Mucosa of stomach (tissue), 1 donor: ENCODE results near the gene SLC12A4.
"Not testable (repeated sequence)": the region's sequence is repeated elsewhere in the genome, so short reads cannot be mapped to it uniquely, and the experiment has no call there.

Experiments
- H3K27me3 ChIP-seq: one replicate; pipeline ENCODE4 v1.7.0; 2013; ENCODE audit warnings: mild to moderate bottlenecking, low read length; ENCODE audit not compliant: control insufficient read depth, insufficient read depth
- H3K36me3 ChIP-seq: one replicate; pipeline ENCODE4 v1.7.0; 2013; ENCODE audit warnings: low read length; ENCODE audit not compliant: control insufficient read depth, insufficient read depth
- H3K4me1 ChIP-seq: one replicate; pipeline ENCODE4 v1.7.0; 2013; ENCODE audit warnings: mild to moderate bottlenecking, low read length; ENCODE audit not compliant: control insufficient read depth, insufficient read depth
- H3K4me3 ChIP-seq: one replicate; pipeline ENCODE4 v1.7.0; 2013; ENCODE audit warnings: low read length
- H3K9ac ChIP-seq: one replicate; pipeline ENCODE4 v1.7.0; 2013; ENCODE audit warnings: mild to moderate bottlenecking, low read length, moderate library complexity
- H3K9me3 ChIP-seq: one replicate; pipeline ENCODE4 v1.7.0; 2013; ENCODE audit warnings: mild to moderate bottlenecking, low read length, moderate library complexity; ENCODE audit not compliant: control insufficient read depth
- donor health status: Pancreatic carcinoma.

SLC12A4 gene

DNA sequence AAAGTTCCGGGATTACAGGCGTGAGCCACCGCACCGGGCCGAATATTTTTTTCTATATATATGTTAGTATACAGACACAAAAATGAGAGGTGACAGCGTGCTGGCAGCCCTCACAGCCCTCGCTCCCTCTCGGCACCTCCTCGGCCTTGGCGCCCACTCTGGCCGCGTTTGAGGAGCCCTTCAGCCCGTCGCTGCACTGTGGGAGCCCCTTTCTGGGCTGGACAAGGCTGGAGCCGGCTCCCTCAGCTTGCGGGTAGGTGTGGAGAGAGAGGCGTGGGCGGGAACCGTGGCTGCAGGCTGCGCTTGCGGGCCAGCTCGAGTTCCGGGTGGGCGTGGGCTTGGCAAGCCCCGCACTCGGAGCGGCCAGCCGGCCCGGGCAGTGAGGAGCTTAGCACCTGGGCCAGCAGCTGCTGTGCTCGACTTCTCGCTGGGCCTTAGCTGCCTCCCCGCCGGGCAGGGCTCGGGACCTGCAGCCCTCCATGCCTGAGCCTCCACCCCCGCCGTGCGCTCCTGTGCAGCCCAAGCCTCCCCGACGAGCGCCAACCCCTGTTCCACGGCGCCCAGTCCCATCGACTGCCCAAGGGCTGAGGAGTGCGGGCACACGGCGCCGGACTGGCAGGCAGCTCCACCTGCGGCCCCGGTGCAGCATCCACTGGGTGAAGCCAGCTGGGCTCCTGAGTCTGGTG, 13.7 kb upstream of the SLC12A4 start:
- Histone ChIP-seq H3K36me3 (no peaks in the 10 kb centered on the region), H3K4me3 (no peak overlapping the region), H3K9me3 (no peaks in the 10 kb centered on the region), H3K9ac (no peak overlapping the region), H3K27me3 (peaks cover 14% of the 10 kb centered on the region), H3K4me1 (no peaks in the 10 kb centered on the region)

DNA sequence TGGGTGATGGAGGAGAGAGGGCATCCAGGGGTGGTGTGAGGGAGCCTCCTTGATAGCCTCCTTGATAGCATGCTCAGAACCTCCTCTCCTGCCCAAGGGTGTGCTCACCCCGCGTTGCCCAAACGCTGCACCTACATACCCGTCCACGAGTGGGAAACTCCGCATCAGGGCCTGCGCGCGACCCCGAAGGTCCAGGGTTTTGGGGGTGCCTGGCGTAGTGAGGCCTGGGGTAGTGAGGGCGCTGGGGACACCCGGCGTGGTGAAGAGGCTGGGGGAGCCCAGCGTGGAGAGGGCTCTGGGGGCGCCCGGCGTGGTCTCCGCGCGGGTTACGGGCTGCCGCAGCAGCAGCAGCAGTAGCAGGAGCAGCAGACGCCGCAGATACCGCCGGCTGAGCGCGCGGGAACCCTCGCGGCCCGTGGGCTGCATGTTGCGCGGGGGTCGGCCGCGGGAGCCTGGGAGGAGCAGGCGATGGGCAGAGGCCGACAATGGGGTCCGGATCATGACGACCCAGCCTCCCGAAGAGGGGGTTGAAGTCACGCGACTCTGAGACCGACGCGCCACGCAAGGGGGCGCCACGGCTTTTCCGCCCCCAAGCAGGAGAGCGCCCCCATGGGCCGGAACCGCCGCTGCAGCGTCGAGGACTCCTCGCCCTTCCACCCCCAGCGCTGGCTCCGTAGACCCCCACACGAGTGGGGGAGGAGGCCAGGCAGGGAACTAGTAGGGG, 11.7 kb upstream of the SLC12A4 start, which contains the start of gene DPEP3:
TSS of gene DPEP3 (minus strand) at position 545 of the 724 bp plus-strand sequence. CDS start at position 426, 119 bp downstream.
- H3K4me3 ChIP-seq = no peak within 1 kb of the TSS
- H3K27me3 ChIP-seq = peaks cover 22% of the 10 kb centered on the region
- no peak within 1 kb of the TSS for H3K9ac ChIP-seq
- H3K36me3 ChIP-seq = no peaks in the 10 kb centered on the region
- no peaks in the 10 kb centered on the region for H3K9me3 ChIP-seq
- H3K4me1 ChIP-seq = no peaks in the 10 kb centered on the region

DNA sequence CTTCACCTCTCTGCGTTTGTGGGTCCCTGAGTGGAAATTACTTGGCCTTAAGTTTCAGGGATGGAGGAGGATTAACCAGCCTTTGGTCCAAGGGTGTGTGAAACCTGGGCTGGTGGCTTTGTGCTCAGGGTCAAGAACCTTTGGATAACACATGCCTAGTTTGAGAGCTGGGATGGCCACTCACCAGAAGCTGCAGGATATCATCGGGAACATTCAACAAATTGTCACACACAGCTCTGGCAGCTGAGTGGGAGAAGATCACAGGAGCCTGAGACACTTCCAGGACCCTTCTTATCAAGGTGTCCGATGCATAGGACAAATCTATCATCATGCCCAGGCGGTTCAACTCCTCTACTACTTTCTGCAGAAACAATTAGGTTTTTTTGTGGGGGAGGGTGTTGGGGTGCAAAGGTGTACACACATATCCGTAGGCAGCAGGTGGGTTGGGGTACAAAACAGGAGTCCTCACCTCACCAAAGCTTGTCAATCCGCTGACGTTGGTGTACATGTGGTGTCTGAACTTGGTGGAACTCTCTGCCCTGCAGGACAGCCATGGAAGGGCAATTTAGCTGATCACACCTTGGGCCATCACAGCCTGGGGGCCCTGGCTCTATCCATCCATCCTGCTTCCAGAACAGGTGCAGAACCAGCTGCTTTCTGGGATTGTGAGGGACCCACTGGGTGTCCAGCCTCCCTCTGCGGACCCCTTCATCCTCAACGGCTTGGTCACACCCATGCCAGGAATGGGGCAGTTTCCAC, 9.2 kb upstream of the SLC12A4 start:
- Histone ChIP-seq H3K9me3 (no peaks in the 10 kb centered on the region), H3K4me3 (no peak overlapping the region), H3K4me1 (no peaks in the 10 kb centered on the region), H3K9ac (no peak overlapping the region), H3K36me3 (no peaks in the 10 kb centered on the region), H3K27me3 (peaks cover 22% of the 10 kb centered on the region)

- Histone ChIP-seq H3K4me3 (no peak overlapping the region), H3K27me3 (peaks cover 22% of the 10 kb centered on the region), H3K36me3 (no peaks in the 10 kb centered on the region), H3K4me1 (no peaks in the 10 kb centered on the region), H3K9ac (no peak overlapping the region), H3K9me3 (no peaks in the 10 kb centered on the region)
Observed at GRCh38 chr16:67977005-67977404, 8.6 kb upstream of the SLC12A4 start.

- peaks cover 22% of the 10 kb centered on the region for H3K27me3 ChIP-seq
- no peaks in the 10 kb centered on the region for H3K4me1 ChIP-seq
- no peaks in the 10 kb centered on the region for H3K36me3 ChIP-seq
- H3K9ac ChIP-seq = no peak overlapping the region
- H3K9me3 ChIP-seq = no peaks in the 10 kb centered on the region
- H3K4me3 ChIP-seq = no peak overlapping the region
Observed at GRCh38 chr16:67976205-67976604, 7.8 kb upstream of the SLC12A4 start.

GRCh38 chr16:67975321-67976105, 7.1 kb upstream of the SLC12A4 start:
- peaks cover 22% of the 10 kb centered on the region for H3K27me3 ChIP-seq
- H3K9me3 ChIP-seq = no peaks in the 10 kb centered on the region
- no peak overlapping the region for H3K9ac ChIP-seq
- no peaks in the 10 kb centered on the region for H3K4me1 ChIP-seq
- H3K36me3 ChIP-seq = no peaks in the 10 kb centered on the region
- no peak overlapping the region for H3K4me3 ChIP-seq

DNA sequence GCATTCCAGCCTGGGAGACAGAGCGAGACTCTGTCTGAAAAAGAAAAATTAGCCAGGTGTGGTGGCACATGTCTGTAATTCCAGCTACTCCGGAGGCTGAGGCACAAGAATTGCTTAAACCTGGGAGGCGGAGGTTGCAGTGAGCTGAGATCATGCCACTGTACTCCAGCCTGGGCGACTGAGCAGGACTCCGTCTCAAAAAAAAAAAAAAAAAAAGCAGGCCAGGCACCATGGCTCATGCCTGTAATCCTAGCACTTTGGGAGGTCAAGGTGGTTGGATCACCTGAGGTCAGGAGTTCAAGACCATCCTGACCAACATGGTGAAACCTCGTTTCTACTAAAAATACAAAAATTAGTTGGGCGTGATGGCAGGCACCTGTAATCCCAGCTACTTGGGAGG, 3.8 kb upstream of the SLC12A4 start:
- H3K9ac ChIP-seq, H3K4me1 ChIP-seq, H3K4me3 ChIP-seq, H3K36me3 ChIP-seq, H3K9me3 ChIP-seq: not testable (repeated sequence)
- H3K27me3 ChIP-seq = peaks cover 17% of the 10 kb centered on the region

DNA sequence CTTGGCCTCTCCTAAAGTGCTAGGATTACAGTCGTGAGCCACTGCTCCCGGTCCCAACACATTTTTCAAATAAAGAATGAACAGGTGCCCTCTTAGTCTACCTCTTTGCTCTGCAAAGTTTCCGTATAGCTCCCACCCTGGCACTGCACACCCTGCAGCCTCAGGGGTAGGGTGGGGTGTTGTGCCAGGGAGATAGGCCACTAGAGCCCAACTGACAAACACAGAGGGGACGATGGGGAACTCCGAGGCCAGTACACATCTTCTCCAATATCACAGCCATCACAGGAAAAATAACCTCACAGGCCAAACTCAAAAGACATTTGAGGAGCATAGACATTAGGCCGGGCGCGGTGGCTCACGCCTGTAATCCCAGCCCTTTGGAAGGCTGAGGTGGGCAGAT, 2.7 kb upstream of the SLC12A4 start:
- H3K9ac ChIP-seq = no peak overlapping the region
- H3K27me3 ChIP-seq = peaks cover 9% of the 10 kb centered on the region
- no peak overlapping the region for H3K4me3 ChIP-seq
- no peaks in the 10 kb centered on the region for H3K9me3 ChIP-seq
- peaks cover 15% of the 10 kb centered on the region for H3K4me1 ChIP-seq
- H3K36me3 ChIP-seq = no peaks in the 10 kb centered on the region

DNA sequence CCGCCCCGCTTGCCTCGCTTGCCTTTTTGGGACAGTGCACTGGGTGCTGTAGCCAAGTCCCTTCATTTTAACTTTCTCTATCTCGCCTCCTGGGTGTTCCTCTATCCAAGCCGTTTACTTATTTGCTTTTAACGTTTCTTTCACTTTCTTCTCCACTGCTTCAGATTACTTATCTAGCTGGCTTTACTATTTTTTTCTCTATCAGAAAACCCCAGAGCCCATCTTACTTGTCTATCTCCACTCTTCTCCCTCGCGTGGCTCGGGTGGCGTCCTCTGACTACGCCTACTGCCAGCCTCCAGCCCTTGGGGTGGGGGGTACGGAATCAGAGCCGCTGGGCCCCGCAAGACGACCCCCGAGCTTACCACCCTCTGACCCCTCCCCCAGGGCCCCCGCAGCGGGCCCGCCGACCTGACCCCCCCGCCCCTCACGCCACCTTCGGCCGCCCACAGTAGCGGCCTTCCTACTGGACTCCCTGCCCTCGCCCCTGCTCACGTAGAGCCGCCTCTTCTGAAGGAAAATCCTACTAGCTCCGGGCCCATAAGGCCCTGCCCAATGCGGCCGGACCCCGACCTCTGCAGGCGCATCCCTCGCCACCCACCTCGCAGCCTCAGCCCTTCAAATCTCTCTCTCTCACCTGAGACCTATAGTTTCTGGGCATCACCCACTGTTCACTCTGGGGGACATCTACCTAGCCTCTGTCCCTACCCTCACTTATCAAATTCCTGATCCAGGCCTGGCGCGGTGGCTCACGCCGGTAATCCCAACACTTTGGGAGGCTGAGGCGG, 1.0 kb upstream of the SLC12A4 start:
- Histone ChIP-seq H3K4me1 (peaks cover 20% of the 10 kb centered on the region), H3K9ac (peak overlapping the region; percentile 59), H3K27me3 (peaks cover 8% of the 10 kb centered on the region), H3K4me3 (no peak overlapping the region), H3K36me3 (no peaks in the 10 kb centered on the region), H3K9me3 (no peaks in the 10 kb centered on the region)

DNA sequence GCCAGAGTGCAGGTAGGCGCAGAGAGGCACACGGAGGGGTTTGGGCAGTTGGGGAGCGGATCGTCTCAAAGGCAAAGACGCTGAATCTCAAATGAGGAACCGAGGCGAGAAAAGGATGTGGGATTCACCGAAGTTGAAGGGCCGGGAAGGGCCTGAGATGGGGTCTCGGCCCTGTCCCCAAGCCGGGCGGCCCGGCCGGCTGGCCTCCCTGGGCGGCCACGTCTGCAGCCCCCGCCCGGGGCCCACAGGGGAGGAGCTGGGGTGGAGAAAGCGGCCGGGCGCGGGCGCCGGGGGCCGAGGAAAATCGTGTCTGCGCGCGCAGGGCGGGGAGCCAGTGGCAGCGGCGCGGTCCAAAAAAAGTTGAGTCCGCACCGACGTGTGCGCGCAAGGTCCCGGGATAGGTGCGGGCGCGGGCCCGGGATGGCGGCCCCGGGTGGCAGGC, 458 bp downstream of the SLC12A4 start:
- Histone ChIP-seq H3K9me3 (no peaks in the 10 kb centered on the region), H3K9ac (peak overlapping the region; percentile 84), H3K4me1 (peaks cover 26% of the 10 kb centered on the region), H3K36me3 (no peaks in the 10 kb centered on the region), H3K4me3 (peak overlapping the region; percentile 63), H3K27me3 (peaks cover 8% of the 10 kb centered on the region)
